Astrocyte (in vitro differentiated cells and primary cell): Measurements from ENCODE around the gene NME5. TPM values are rescaled to one million over a fixed set of nuclear protein-coding genes. Genes with fewer than 3 reads are reported as not detected.

Experiments used
- DNase-seq: peaks from one replicate; pipeline ENCODE4 v3.0.0-alpha.2; 2010; ENCODE audit warnings: low read depth
- FAIRE-seq: peaks from 2 replicates; lab custom pipeline; 2011; peaks lifted over from hg19 to GRCh38; lab: Jason Lieb, UNC
- H2AFZ ChIP-seq: 2 replicates; pipeline ENCODE4 v1.6.0; 2012; ENCODE audit warnings: low read depth, low read length, inconsistent platforms
- H3K27ac ChIP-seq: 2 replicates; pipeline ENCODE4 v1.5.1; 2011; ENCODE audit warnings: low read depth, low read length, inconsistent platforms
- H3K27me3 ChIP-seq: 2 replicates; pipeline ENCODE4 v1.6.0; 2011; ENCODE audit warnings: low read length, inconsistent platforms; ENCODE audit not compliant: insufficient read depth
- H3K36me3 ChIP-seq: 2 replicates; pipeline ENCODE4 v1.5.1; 2011; ENCODE audit warnings: low read length, inconsistent platforms; ENCODE audit not compliant: insufficient read depth
- H3K4me1 ChIP-seq: 2 replicates; pipeline ENCODE4 v1.5.1; 2011; ENCODE audit warnings: low read length, inconsistent platforms; ENCODE audit not compliant: insufficient read depth
- H3K4me2 ChIP-seq: 2 replicates; pipeline ENCODE4 v1.6.0; 2012; ENCODE audit warnings: low read length, inconsistent platforms
- H3K4me3 ChIP-seq: 2 replicates; pipeline ENCODE4 v1.5.1; 2011; ENCODE audit warnings: low read depth, mild to moderate bottlenecking, low read length, inconsistent platforms; ENCODE audit not compliant: insufficient read depth
- H3K79me2 ChIP-seq: 2 replicates; pipeline ENCODE4 v1.6.0; 2012; ENCODE audit warnings: mild to moderate bottlenecking, low read length, inconsistent platforms; ENCODE audit not compliant: insufficient read depth
- H3K9ac ChIP-seq: 2 replicates; pipeline ENCODE4 v1.6.0; 2012; ENCODE audit warnings: mild to moderate bottlenecking, low read length, inconsistent platforms
- H3K9me3 ChIP-seq: 2 replicates; pipeline ENCODE4 v1.5.1; 2012; ENCODE audit warnings: low read depth, mild to moderate bottlenecking, low read length, inconsistent platforms; ENCODE audit not compliant: insufficient read depth
- H4K20me1 ChIP-seq: 2 replicates; pipeline ENCODE4 v1.6.0; 2012; ENCODE audit warnings: low read length, inconsistent platforms; ENCODE audit not compliant: insufficient read depth
- H3K27ac Mint-ChIP-seq: one replicate; pipeline ENCODE4 v1.8.0; 2021; ENCODE audit warnings: mild to moderate bottlenecking, mixed read lengths; ENCODE audit not compliant: unreplicated experiment
- H3K27me3 Mint-ChIP-seq: one replicate; pipeline ENCODE4 v1.8.0; 2021; ENCODE audit warnings: low read depth, mixed read lengths; ENCODE audit not compliant: unreplicated experiment
- H3K36me3 Mint-ChIP-seq: one replicate; pipeline ENCODE4 v1.8.0; 2021; ENCODE audit warnings: low read depth, mixed read lengths; ENCODE audit not compliant: unreplicated experiment
- H3K4me1 Mint-ChIP-seq: one replicate; pipeline ENCODE4 v1.8.0; 2021; ENCODE audit warnings: low read depth, mixed read lengths; ENCODE audit not compliant: unreplicated experiment
- H3K4me3 Mint-ChIP-seq: one replicate; pipeline ENCODE4 v1.8.0; 2021; ENCODE audit warnings: mild to moderate bottlenecking, moderate library complexity, mixed read lengths; ENCODE audit not compliant: unreplicated experiment
- H3K9me3 Mint-ChIP-seq: one replicate; pipeline ENCODE4 v1.8.0; 2021; ENCODE audit warnings: mild to moderate bottlenecking, mixed read lengths; ENCODE audit not compliant: unreplicated experiment
- CTCF ChIP-seq: IDR thresholded peaks from 2 replicates; pipeline ENCODE4 v1.5.1; 2011; ENCODE audit warnings: low read depth, mild to moderate bottlenecking, inconsistent platforms, low read length, moderate library complexity; ENCODE audit not compliant: insufficient read depth
- EZH2 ChIP-seq: IDR thresholded peaks from 2 replicates; pipeline ENCODE4 v1.6.1; 2012; ENCODE audit warnings: mild to moderate bottlenecking, low read length, inconsistent platforms; ENCODE audit not compliant: insufficient read depth
- total RNA-seq: library from RNA; stranded (reverse); gene quantifications from 2 replicates; pipeline ENCODE4 v1.2.1, GENCODE V29; 2021

The NME5 gene
- total RNA-seq, 1 donor from 2014 or later, result 3.2 TPM

GRCh38 chr5:138111937-138112336 lies 27.3 kb downstream of the NME5 start:
- Histone ChIP-seq H3K9me3 (no peaks in the 10 kb centered on the region), H3K9ac (no peak overlapping the region), H4K20me1 (no peaks in the 10 kb centered on the region), H3K27ac (no peak overlapping the region), H3K4me2 (peak overlapping the region; percentile 12), H3K4me3 (no peak overlapping the region), H2AFZ (no peak overlapping the region), H3K36me3 (no peaks in the 10 kb centered on the region), H3K79me2 (no peaks in the 10 kb centered on the region), H3K4me1 (peaks cover 12% of the 10 kb centered on the region), H3K27me3 (no peaks in the 10 kb centered on the region)
- Mint-ChIP-seq H3K4me1 (peaks cover 18% of the 10 kb centered on the region), H3K27me3 (peaks cover 4% of the 10 kb centered on the region), H3K27ac (no peak overlapping the region), H3K36me3 (no peaks in the 10 kb centered on the region), H3K9me3 (peaks cover 3% of the 10 kb centered on the region), H3K4me3 (no peak overlapping the region)
- DNase-seq (peak; percentile 71), FAIRE-seq (peak; percentile 74)
- no peak for TF ChIP-seq CTCF
- TF ChIP-seq EZH2, result no peak

- DNase-seq (no peak), FAIRE-seq (no peak)
- Histone ChIP-seq H3K79me2 (no peaks in the 10 kb centered on the region), H3K27ac (no peak overlapping the region), H3K9me3 (no peaks in the 10 kb centered on the region), H3K27me3 (no peaks in the 10 kb centered on the region), H3K9ac (no peak overlapping the region), H3K4me2 (no peak overlapping the region), H4K20me1 (no peaks in the 10 kb centered on the region), H3K4me1 (peaks cover 12% of the 10 kb centered on the region), H2AFZ (no peak overlapping the region), H3K4me3 (no peak overlapping the region), H3K36me3 (no peaks in the 10 kb centered on the region)
- Mint-ChIP-seq H3K27me3 (peaks cover 4% of the 10 kb centered on the region), H3K9me3 (no peaks in the 10 kb centered on the region), H3K27ac (no peak overlapping the region), H3K4me1 (peaks cover 18% of the 10 kb centered on the region), H3K4me3 (no peak overlapping the region), H3K36me3 (no peaks in the 10 kb centered on the region)
- TF ChIP-seq CTCF (no peak), EZH2 (no peak)
These were observed 28.0 kb downstream of the NME5 start for GRCh38 chr5:138111181-138111580.

GRCh38 chr5:138110266-138110963 lies 28.8 kb downstream of the NME5 start:
- no peaks in the 10 kb centered on the region for H3K36me3 Mint-ChIP-seq
- no peaks in the 10 kb centered on the region for H3K36me3 ChIP-seq
- no peak overlapping the region for H3K27ac Mint-ChIP-seq
- H3K9me3 ChIP-seq, result no peaks in the 10 kb centered on the region
- no peaks in the 10 kb centered on the region for H4K20me1 ChIP-seq
- no peak for TF ChIP-seq EZH2
- TF ChIP-seq CTCF, result no peak
- no peaks in the 10 kb centered on the region for H3K27me3 ChIP-seq
- DNase-seq (peak; percentile 30), FAIRE-seq (peak; percentile 49)
- no peak overlapping the region for H3K4me3 Mint-ChIP-seq
- peaks cover 4% of the 10 kb centered on the region for H3K27me3 Mint-ChIP-seq
- H3K4me1 Mint-ChIP-seq, result peaks cover 18% of the 10 kb centered on the region
- no peak overlapping the region for H3K4me2 ChIP-seq
- H3K9ac ChIP-seq, result no peak overlapping the region
- H3K4me3 ChIP-seq, result no peak overlapping the region
- no peak overlapping the region for H2AFZ ChIP-seq
- H3K27ac ChIP-seq, result no peak overlapping the region
- H3K79me2 ChIP-seq, result no peaks in the 10 kb centered on the region
- H3K4me1 ChIP-seq, result peaks cover 12% of the 10 kb centered on the region
- no peaks in the 10 kb centered on the region for H3K9me3 Mint-ChIP-seq
